Stimulated activated CD4-positive, alpha-beta T cell treated with anti-CD3 and anti-CD28 coated beads, Interleukin-15, amount 100 ng/mL, for 48 hours (primary cell): ENCODE results near the gene XRCC3.

Source experiments
- DNase-seq, 2 donors: peaks; one replicate each; pipeline ENCODE4 v3.0.0-alpha.2; 2020; ENCODE audit warnings: low read depth in 2 of 2

The XRCC3 gene

DNA sequence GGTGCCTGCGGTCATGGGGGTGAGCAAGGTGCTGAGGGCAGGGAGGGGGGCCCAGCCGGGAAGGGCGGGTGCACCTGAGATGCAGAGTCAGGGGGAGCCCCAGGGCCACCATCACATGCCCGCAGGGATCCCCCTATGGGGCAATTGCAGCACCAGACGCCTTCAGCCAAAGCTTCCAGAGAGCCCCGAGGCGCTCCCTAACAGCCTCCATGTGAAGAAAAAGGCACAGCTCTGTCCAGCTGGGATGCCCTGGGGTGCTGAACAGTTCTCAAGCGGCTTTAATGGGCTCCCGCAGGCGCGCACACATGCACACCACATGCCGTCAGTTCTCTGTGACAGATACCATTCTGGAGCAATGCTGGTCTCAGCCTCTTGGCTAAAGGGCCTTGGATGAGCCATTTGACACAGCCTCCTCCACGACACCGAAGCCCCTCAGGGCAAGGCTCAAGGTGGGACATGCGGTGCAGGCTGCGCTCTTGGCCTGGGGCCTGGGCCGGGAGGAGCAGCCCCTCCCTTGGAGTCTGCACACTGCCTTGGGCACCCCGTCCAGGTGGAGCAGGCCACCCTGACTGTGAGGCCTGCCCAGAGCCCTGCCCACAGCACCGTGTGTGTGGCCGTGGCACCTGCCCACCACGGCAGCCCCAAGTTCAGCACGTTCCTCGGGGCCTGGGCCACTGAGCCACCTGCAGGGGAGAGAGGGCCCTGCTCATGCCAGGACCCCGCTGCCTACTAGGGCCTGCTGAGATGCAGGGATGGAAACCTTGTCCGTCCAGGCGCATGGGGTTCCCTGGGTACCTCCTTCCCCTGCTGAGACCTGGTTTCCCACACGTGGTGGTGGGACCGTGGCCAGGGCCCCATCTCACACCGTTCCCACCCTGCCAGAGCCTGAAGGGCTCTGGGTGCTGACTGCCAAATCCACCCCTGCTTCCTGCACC lies 7.7 kb downstream of the XRCC3 start:
- no peak for DNase-seq

GRCh38 chr14:103706551-103707328 lies 8.5 kb downstream of the XRCC3 start:
- DNase-seq = no peak

- no peak for DNase-seq
Measured at GRCh38 chr14:103705504-103706284, 9.6 kb downstream of the XRCC3 start.

DNA sequence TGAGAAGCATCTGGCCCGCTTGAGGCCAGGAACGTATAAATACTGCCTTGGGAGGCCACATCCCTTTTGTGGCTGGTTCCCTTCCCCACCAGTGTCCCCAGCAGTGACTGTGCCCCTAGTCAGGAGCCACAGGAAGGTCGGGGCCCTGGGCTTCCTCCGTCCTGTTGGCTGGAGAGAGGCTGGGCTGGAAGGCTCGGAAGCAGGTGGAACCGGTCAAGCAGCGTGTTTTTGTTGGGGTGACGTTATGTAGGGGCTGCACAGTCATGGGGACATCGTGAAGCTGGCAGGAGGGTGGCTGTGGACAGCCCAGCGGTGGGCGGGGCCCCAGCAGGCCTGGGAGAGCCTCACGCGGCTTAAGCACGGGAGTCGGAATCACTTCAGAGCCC lies 10.1 kb downstream of the XRCC3 start:
- DNase-seq = no peak

- no peak for DNase-seq
Measured at GRCh38 chr14:103704708-103705107, 10.5 kb downstream of the XRCC3 start.

DNA sequence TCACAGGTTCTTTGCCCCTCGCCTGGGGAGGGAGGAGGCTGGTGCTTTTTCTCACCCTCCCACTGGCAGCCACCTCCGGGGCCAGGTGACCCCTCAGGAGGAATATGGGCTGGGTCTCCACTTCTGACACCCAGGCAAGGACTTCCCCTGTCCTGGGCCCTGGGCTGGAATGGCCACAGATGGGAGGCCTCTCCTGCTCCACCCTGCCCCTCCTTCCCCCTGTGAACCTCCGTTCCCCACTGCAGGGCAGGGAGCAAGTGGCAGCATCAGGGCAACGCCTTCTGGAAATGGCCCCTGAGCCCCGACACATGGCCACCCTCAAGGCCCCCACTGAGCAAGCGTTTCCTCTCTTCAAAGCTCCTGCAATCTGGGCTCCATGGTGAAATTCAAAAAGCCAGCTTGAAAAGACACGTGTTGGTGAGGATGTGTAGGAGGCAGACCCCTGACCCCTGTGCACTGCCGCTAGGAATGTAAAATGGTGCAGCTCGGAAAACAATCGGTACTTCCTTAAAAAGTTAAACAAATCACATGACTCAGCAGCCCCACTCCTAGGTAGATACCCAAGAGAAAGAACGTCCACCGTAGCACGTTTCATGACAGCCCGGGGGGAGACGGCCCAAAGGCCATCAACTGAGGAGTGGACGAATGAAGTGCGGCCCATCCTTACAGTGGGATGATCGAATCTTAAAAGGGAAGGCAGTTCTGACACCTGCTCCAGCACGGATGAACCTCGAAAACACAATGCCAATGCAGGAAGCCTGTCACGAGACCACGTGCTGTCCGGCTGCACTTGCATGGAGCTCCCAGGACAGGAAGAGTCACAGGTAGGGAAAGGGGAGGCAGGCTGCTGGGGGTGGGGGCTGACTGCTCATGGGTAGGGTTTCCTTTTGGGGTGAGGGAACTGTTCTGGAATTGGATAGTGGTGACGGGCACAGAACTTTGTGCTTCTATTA lies 11.5 kb downstream of the XRCC3 start:
- no peak for DNase-seq

DNA sequence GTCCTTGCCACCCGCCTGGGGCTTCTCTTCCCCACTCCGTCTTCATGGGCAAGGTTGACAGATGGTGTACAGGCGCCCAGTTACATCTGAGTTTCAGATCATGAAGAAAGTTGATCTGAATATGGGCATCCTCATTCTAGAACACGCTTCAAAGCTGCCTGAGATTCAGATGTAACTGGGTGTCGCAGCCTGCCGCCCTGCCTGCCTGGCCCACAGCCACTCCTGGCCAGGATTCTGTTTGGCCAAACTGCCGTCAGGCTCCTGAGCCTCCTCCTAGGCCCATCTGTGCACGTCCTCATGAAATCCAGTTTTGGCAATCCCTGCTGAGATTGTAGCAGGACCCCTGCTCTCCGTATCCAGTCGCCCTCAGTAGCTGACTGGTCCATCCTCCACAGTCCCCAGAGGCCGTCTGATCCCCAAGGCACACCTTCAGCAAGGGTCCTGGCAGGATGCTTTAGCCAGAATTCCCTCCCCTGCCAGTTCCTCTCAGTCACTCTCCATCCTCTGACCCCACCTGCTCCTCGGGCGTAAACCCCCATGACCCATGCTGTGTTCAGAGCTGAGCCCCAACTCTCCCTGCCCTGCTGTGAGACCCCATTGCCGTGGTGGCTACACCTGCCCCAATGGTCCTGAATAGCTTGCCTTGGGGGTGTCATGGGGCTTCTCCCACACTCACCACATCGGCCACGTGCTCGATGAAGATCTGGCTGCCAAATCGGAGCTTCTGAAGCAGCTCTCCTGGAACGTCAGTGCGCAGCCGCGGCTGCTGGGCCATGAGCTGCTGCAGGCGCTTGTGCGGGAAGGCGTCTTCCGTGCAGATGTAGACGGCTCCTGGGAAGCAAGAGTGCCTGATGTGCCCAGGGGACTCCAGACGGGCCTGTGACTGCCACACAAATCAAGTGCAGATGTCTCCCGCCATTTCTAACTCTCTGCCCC lies 12.5 kb downstream of the XRCC3 start:
- no peak for DNase-seq

GRCh38 chr14:103702095-103702494 lies 13.2 kb downstream of the XRCC3 start:
- DNase-seq = no peak

GRCh38 chr14:103700753-103701490 lies 14.3 kb downstream of the XRCC3 start:
- DNase-seq = no peak

DNA sequence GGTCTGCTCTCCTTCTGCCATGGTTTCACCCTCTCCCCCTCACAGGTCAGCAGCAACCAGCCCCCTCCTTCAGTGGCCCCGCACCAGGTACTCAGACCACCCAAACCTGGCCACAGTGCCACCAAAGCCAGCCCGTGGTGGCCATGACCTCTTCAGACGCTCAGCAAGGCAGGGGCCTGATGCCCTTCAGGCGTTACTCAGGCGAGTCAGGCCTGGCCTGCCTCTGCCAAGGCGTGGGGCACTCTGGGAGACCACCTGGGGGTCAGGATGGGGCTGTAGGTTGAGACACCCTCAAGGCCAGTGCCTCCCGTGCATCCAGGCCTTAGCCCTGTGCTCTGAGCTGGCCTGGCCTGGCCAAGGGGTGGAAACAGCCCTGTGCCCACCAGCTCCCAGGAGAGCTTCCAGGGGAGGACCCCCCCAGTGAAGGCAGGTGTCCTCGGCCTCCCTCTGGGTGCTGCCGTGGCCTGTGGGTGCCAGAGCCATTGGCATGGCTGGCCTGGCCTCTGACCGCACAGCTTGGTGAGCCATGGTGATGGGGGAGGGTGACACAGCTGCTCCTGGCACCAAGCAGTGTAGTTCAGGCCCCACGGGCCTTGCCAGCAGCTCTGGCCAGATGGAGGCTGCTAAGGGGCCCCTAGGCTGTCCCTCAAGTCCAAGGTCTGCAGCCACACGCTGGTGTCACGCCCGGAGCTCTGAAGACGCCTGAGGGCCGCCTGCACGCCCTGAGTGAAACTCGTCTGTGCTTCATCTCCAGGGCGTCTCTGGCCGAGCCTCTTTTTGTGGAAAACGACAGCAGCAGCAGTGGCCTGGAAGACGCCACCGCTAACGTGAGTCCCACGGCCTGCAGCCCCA lies 15.1 kb downstream of the XRCC3 start:
- no peak for DNase-seq

- no peak for DNase-seq
Measured at GRCh38 chr14:103699261-103699661, 16.0 kb downstream of the XRCC3 start.

- DNase-seq = no peak
Measured at GRCh38 chr14:103698380-103699260, 16.6 kb downstream of the XRCC3 start.

GRCh38 chr14:103697603-103698379 lies 17.5 kb downstream of the XRCC3 start:
- no peak for DNase-seq

DNA sequence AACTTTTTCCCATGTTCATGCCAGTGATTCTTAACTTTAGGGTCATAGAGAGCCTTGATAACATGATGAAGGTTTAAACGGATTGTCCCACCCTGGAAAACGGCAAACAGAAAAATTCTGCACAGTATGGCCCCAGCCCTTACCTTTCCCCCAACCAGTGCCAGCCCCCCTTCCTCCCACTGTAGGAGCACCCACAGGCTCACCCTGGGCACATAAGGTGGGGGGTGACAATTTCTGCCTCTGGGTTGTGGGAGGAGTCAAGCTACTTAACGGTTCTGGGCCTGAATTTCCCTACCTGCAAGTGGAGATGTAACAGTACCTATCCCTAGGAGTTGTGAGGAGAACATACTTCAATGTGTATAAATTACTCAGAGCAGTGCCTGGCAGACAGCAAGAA lies 18.0 kb downstream of the XRCC3 start:
- DNase-seq = no peak

GRCh38 chr14:103696466-103697071 lies 18.7 kb downstream of the XRCC3 start:
- DNase-seq = no peak

DNA sequence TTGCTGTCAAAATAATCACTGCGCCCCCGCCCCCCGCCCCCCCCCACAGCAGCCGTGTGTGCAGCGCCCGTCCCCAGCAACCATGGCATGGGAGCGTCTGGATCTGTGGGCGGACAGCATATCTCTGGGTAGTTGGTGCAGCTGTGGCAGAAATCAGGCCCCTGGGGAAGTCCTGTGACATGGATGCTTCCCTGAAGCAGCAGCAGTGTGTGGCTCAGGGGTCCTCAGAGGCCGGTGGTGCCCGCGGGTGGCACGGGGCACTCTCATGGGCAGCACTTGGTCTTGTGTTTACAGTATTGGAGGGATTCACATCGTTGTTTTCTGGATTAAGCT lies 19.2 kb downstream of the XRCC3 start:
- no peak for DNase-seq
